CD14-positive monocyte (primary cell): ENCODE measurements around the gene SNCAIP. TPM values are rescaled to one million over a fixed set of nuclear protein-coding genes. Genes with fewer than 3 reads are reported as not detected.

ENCODE experiments used
- DNase-seq, 3 donors: peaks; one replicate each; pipeline ENCODE4 v3.0.0-alpha.2; 2011 to 2022
- H2AFZ ChIP-seq: 2 replicates; pipeline ENCODE4 v1.6.0; 2012; ENCODE audit warnings: mild to moderate bottlenecking, low read depth, low read length, inconsistent platforms; ENCODE audit not compliant: insufficient read depth, poor library complexity, severe bottlenecking
- H3K27ac ChIP-seq, 2 donors: 1 replicate in 1 of 2; 2 replicates in 1 of 2; pipeline ENCODE4 v1.5.1; 2012 to 2013; ENCODE audit warnings: low read length in 2 of 2, control low read depth in 1 of 2, inconsistent platforms in 1 of 2, low read depth in 1 of 2, mild to moderate bottlenecking in 1 of 2
- H3K27me3 ChIP-seq, 2 donors: one replicate each; pipeline versions ENCODE4 v1.6.0 to v1.6.1; 2011 to 2013; ENCODE audit warnings: low read length in 2 of 2; ENCODE audit not compliant: control insufficient read depth in 2 of 2, insufficient read depth in 2 of 2
- H3K36me3 ChIP-seq, 2 donors: replicated peaks in 1 of 2; 1 replicate in 1 of 2; 2 replicates in 1 of 2; pipeline versions ENCODE4 v1.5.1 to v1.6.1; 2012 to 2013; ENCODE audit warnings: low read length in 2 of 2, control low read depth in 1 of 2, inconsistent platforms in 1 of 2, mild to moderate bottlenecking in 1 of 2; ENCODE audit not compliant: insufficient read depth in 2 of 2, control insufficient read depth in 1 of 2
- H3K4me1 ChIP-seq, 2 donors: 1 replicate in 1 of 2; 2 replicates in 1 of 2; pipeline versions ENCODE4 v1.5.1 to v1.6.1; 2012 to 2013; ENCODE audit warnings: low read length in 2 of 2, control low read depth in 1 of 2, inconsistent platforms in 1 of 2, mild to moderate bottlenecking in 1 of 2, moderate library complexity in 1 of 2; ENCODE audit not compliant: insufficient read depth in 2 of 2, control insufficient read depth in 1 of 2
- H3K4me2 ChIP-seq: replicated peaks from 2 replicates; pipeline ENCODE3; 2012; ENCODE audit warnings: low read length, moderate library complexity, mild to moderate bottlenecking; ENCODE audit not compliant: poor library complexity, severe bottlenecking; ENCODE audit errors: extremely low read depth
- H3K4me3 ChIP-seq, 3 experiments: fragments of 200-600 bp in 1 of 3; sonication (generic) in 1 of 3; replicated peaks in 1 of 3; 1 replicate in 2 of 3; 2 replicates in 1 of 3; pipeline ENCODE4 v1.5.1; 2011 to 2013; ENCODE audit warnings: low read length in 3 of 3, mild to moderate bottlenecking in 3 of 3, control low read depth in 2 of 3, low read depth in 2 of 3, inconsistent platforms in 1 of 3, moderate library complexity in 1 of 3
- H3K79me2 ChIP-seq: 2 replicates; pipeline ENCODE4 v1.6.0; 2012; ENCODE audit warnings: mild to moderate bottlenecking, control low read depth, inconsistent platforms, low read length, moderate library complexity; ENCODE audit not compliant: insufficient read depth
- H3K9ac ChIP-seq: 2 replicates; pipeline ENCODE4 v1.6.0; 2017; ENCODE audit warnings: low read length, mild to moderate bottlenecking; ENCODE audit not compliant: insufficient read depth, poor library complexity, severe bottlenecking
- H3K9me3 ChIP-seq, 2 donors: replicated peaks in 1 of 2; 1 replicate in 1 of 2; 2 replicates in 1 of 2; pipeline versions ENCODE4 v1.5.1 to v1.6.1; 2012 to 2013; ENCODE audit warnings: low read length in 2 of 2, control low read depth in 1 of 2; ENCODE audit not compliant: control insufficient read depth in 1 of 2, insufficient read depth in 1 of 2
- H4K20me1 ChIP-seq: 2 replicates; pipeline ENCODE4 v1.6.0; 2012; ENCODE audit warnings: mild to moderate bottlenecking, low read length, control low read depth, moderate library complexity; ENCODE audit not compliant: insufficient read depth
- H3K27ac Mint-ChIP-seq, 7 donors: one replicate each; pipeline ENCODE4 v1.8.0; 2020; ENCODE audit warnings: mild to moderate bottlenecking in 7 of 7, mixed read lengths in 7 of 7, moderate library complexity in 6 of 7, inconsistent platforms in 2 of 7
- H3K27me3 Mint-ChIP-seq, 3 donors: one replicate each; pipeline ENCODE4 v1.8.0; 2021 to 2022; ENCODE audit warnings: low read depth in 3 of 3, mild to moderate bottlenecking in 3 of 3, mixed read lengths in 3 of 3, moderate library complexity in 3 of 3, inconsistent platforms in 1 of 3
- H3K36me3 Mint-ChIP-seq, 2 donors: one replicate each; pipeline ENCODE4 v1.8.0; 2020; ENCODE audit warnings: mixed read lengths in 2 of 2, inconsistent platforms in 1 of 2, mild to moderate bottlenecking in 1 of 2
- H3K4me1 Mint-ChIP-seq: one replicate; pipeline ENCODE4 v1.8.0; 2020; ENCODE audit warnings: mild to moderate bottlenecking, mixed read lengths
- H3K4me3 Mint-ChIP-seq, 2 donors: one replicate each; pipeline ENCODE4 v1.8.0; 2020; ENCODE audit warnings: mild to moderate bottlenecking in 2 of 2, mixed read lengths in 2 of 2, moderate library complexity in 1 of 2
- H3K9me3 Mint-ChIP-seq, 7 donors: one replicate each; pipeline ENCODE4 v1.8.0; 2020 to 2022; ENCODE audit warnings: mixed read lengths in 7 of 7, mild to moderate bottlenecking in 6 of 7, moderate library complexity in 6 of 7, inconsistent platforms in 2 of 7
- WGBS: methylation state at CpG from one replicate; pipeline ENCODE4 v1.1.5; 2013; ENCODE audit warnings: missing lambda C conversion rate; ENCODE audit not compliant: insufficient coverage; 5-methylcytosine and 5-hydroxymethylcytosine counted together
- intact Hi-C, 2 donors: fragments of 100-400 bp; cut with micrococcal nuclease; formaldehyde crosslinking; loops; one replicate each; pipeline versions ENCODE4 v1.15.0 to v1.15.1; 2023
- polyA plus RNA-seq, 3 donors: library from polyadenylated mRNA; depleted of rRNA in 1 of 3; unstranded in 2 of 3; stranded (reverse) in 1 of 3; fragments of 300-500 nt in 2 of 3; fragments of >200 nt in 1 of 3; fragmentation: Illumina TruSeq in 2 of 3; gene quantifications; 1 replicate in 2 of 3; 2 replicates in 1 of 3; pipeline ENCODE4 v1.2.3, GENCODE V29; 2012 to 2021
- TF ChIP-seq, protein P1 (sequence below): fragments of 200-600 bp; IDR thresholded peaks from one replicate; pipeline ENCODE4 v1.8.0; 2022; ENCODE audit warnings: antibody characterized with exemption, mild to moderate bottlenecking

The SNCAIP gene
- polyA plus RNA-seq, 3 donors, result not detected

DNA sequence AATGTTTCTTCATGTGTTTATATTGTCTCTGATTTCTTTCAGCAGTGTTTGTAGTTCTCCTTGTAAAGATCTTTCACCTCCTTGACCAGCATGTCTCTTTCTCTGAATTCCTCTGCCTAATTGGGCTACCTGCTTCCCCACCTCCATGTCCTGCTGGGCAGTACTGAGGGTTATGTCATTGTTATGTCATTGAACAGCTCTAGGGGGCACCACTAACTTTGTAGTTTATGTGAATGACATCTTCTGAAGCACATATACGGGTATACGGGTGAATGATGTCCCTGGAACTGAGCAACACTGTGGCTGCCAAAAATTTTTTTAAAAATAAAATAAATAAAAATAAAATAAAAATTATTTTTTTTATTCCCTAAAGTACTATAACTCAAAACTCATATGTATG, 16.9 kb upstream of the SNCAIP start:
- Histone ChIP-seq H4K20me1 (no peaks in the 10 kb centered on the region), H3K9ac (no peak overlapping the region), H3K4me3 (no peak overlapping the region), H3K27me3 (peaks cover 0 to 2% of the 10 kb centered on the region in 2 donors), H3K79me2 (no peaks in the 10 kb centered on the region), H3K27ac (no peak overlapping the region), H3K4me2 (no peak overlapping the region), H3K36me3 (no peaks in the 10 kb centered on the region), H3K4me1 (no peaks in the 10 kb centered on the region), H3K9me3 (no peaks in the 10 kb centered on the region), H2AFZ (no peak overlapping the region)
- Mint-ChIP-seq H3K9me3 (peaks cover 0 to 3% (median 0%) of the 10 kb centered on the region in 7 donors), H3K4me1 (no peaks in the 10 kb centered on the region), H3K4me3 (no peak overlapping the region), H3K27me3 (peaks cover 0 to 4% (median 2%) of the 10 kb centered on the region in 3 donors), H3K27ac (no peak overlapping the region), H3K36me3 (no peaks in the 10 kb centered on the region)
- intact Hi-C loops, result no loop called here
- TF ChIP-seq, protein P1, sequence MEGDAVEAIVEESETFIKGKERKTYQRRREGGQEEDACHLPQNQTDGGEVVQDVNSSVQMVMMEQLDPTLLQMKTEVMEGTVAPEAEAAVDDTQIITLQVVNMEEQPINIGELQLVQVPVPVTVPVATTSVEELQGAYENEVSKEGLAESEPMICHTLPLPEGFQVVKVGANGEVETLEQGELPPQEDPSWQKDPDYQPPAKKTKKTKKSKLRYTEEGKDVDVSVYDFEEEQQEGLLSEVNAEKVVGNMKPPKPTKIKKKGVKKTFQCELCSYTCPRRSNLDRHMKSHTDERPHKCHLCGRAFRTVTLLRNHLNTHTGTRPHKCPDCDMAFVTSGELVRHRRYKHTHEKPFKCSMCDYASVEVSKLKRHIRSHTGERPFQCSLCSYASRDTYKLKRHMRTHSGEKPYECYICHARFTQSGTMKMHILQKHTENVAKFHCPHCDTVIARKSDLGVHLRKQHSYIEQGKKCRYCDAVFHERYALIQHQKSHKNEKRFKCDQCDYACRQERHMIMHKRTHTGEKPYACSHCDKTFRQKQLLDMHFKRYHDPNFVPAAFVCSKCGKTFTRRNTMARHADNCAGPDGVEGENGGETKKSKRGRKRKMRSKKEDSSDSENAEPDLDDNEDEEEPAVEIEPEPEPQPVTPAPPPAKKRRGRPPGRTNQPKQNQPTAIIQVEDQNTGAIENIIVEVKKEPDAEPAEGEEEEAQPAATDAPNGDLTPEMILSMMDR, result no peak
- no CpG with 5 or more reads among the region's 2 CpGs for WGBS
- no peak for DNase-seq

DNA sequence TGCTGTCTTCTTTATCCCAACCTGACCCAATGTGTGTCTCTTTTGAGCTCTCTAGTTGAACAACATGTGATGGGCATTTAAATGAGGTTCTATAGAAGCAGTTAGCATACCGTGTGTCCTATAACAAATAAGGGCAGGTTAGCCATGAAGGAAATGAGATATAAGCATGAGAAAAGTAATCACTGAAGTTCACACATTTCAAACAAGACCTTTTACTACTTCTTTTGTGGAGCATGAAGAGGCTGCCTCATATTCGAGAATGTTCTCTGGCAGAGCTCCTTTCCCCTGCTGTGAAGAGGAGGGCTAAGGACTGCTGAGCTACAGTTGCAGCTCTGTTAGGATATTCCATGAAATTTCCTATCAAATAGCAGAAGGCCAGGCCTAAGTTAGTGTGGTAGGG, 15.2 kb upstream of the SNCAIP start:
- Mint-ChIP-seq H3K9me3 (peaks cover 0 to 3% (median 0%) of the 10 kb centered on the region in 7 donors), H3K4me3 (no peak overlapping the region), H3K27ac (no peak overlapping the region), H3K36me3 (no peaks in the 10 kb centered on the region), H3K4me1 (no peaks in the 10 kb centered on the region), H3K27me3 (peaks cover 2 to 4% (median 2%) of the 10 kb centered on the region in 3 donors)
- WGBS, result no CpG with 5 or more reads among the region's 2 CpGs
- no peaks in the 10 kb centered on the region for H3K4me1 ChIP-seq
- no peaks in the 10 kb centered on the region for H4K20me1 ChIP-seq
- H3K27ac ChIP-seq, result no peak overlapping the region
- H3K9ac ChIP-seq, result no peak overlapping the region
- H3K36me3 ChIP-seq, result no peaks in the 10 kb centered on the region
- intact Hi-C loops, result no loop called here
- TF ChIP-seq, protein P1, result no peak
- peaks cover 0 to 2% of the 10 kb centered on the region in 2 donors for H3K27me3 ChIP-seq
- no peak overlapping the region for H3K4me2 ChIP-seq
- H3K4me3 ChIP-seq, result no peak overlapping the region
- H3K9me3 ChIP-seq, result no peaks in the 10 kb centered on the region
- H2AFZ ChIP-seq, result no peak overlapping the region
- H3K79me2 ChIP-seq, result no peaks in the 10 kb centered on the region
- DNase-seq, result no peak
